ENCODE measurements around the gene ADAM23. TPM values are rescaled to one million over a fixed set of nuclear protein-coding genes. Genes with fewer than 3 reads are reported as not detected.

Gene ADAM23
- total RNA-seq, 4 donors from 2014 or later: 0.12 to 0.39 TPM; not detected in 2

DNA sequence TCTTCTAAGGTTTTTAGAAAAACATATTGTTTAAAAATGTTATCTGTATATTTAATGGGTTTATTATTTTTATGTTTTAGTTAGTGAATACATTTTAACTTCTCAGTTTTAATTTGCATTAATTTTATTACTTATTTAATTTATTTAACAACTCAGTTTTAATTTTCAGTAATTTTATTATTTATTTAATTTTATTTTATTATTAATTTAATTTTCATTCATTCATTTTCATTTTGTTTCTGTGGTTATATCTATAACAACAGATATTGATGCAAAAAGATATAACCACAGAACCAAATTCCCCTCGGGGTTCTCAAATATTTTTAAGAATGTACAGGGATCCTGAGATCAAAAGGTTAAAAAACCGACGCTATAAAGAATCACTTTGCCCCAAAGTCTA lies 221.9 kb downstream of the ADAM23 start:
- no peak for DNase-seq (ENCODE audit: low spot score in 2 of 2)
- intact Hi-C loops (cut with DNase I; ENCODE audit: low total_unique reads): no loop called here
- WGBS, 2 donors: 70 to 79% methylated on average over 3 of the region's 3 CpGs
- no peak overlapping the region for H3K4me3 ChIP-seq (ENCODE audit: low read depth, poor library complexity, severe bottlenecking)
- TF ChIP-seq POLR2A (IDR thresholded peaks at IDR 0.05): no peak
- TF ChIP-seq, protein P1, sequence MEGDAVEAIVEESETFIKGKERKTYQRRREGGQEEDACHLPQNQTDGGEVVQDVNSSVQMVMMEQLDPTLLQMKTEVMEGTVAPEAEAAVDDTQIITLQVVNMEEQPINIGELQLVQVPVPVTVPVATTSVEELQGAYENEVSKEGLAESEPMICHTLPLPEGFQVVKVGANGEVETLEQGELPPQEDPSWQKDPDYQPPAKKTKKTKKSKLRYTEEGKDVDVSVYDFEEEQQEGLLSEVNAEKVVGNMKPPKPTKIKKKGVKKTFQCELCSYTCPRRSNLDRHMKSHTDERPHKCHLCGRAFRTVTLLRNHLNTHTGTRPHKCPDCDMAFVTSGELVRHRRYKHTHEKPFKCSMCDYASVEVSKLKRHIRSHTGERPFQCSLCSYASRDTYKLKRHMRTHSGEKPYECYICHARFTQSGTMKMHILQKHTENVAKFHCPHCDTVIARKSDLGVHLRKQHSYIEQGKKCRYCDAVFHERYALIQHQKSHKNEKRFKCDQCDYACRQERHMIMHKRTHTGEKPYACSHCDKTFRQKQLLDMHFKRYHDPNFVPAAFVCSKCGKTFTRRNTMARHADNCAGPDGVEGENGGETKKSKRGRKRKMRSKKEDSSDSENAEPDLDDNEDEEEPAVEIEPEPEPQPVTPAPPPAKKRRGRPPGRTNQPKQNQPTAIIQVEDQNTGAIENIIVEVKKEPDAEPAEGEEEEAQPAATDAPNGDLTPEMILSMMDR (IDR thresholded peaks at IDR 0.05): no peak

Other genes starting within 250 kb of the ADAM23 start
- 1 to 10 TPM; 3.1 to 5.5 (median 4.1) TPM for gene ZDBF2, start 168.9 kb upstream of the ADAM23 start, total RNA-seq
- not detected for gene FAM237A, start 199.0 kb downstream of the ADAM23 start, total RNA-seq

Measured in lower leg skin (tissue), 4 donors.